Measurements from ENCODE around the gene HTR1B.

DNA sequence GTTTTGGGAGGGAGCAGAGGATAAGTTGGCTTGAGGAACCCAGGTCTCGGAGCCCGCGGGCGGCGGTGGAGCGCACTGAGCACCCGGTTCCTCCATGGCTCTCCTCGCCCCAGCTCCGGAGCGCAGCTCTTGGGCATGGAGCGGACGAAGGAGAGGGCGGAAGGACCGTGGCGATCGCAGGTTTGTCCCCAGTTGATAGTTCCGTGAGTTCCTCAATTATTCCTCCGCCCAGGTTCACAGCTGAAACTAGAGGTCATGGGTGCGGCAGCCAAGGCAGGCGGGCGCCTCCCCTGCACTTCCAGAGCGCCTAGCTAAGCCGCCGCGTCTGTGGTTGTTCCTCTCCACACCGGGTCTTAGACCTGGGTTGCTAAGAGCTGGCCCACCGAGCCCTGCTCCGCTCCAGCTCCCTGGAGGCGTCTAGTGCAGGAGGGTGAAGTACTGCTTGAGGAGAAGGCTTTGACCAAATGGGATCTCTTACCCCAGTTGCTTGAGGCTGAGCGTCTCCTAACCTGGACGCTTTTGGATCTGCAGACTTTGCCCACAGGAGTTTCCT is at the start of gene HTR1B:
- TF ChIP-seq, protein P1, sequence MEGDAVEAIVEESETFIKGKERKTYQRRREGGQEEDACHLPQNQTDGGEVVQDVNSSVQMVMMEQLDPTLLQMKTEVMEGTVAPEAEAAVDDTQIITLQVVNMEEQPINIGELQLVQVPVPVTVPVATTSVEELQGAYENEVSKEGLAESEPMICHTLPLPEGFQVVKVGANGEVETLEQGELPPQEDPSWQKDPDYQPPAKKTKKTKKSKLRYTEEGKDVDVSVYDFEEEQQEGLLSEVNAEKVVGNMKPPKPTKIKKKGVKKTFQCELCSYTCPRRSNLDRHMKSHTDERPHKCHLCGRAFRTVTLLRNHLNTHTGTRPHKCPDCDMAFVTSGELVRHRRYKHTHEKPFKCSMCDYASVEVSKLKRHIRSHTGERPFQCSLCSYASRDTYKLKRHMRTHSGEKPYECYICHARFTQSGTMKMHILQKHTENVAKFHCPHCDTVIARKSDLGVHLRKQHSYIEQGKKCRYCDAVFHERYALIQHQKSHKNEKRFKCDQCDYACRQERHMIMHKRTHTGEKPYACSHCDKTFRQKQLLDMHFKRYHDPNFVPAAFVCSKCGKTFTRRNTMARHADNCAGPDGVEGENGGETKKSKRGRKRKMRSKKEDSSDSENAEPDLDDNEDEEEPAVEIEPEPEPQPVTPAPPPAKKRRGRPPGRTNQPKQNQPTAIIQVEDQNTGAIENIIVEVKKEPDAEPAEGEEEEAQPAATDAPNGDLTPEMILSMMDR (optimal IDR thresholded peaks at IDR 0.05 in 1 of 3, IDR thresholded peaks at IDR 0.05 in 1 of 3, conservative IDR thresholded peaks at IDR 0.05 in 1 of 3; ENCODE audit: extremely low read depth in 1 of 3, insufficient read depth in 2 of 3, low read length in 3 of 3), result no peak
- no peak for TF ChIP-seq EZH2 (IDR thresholded peaks at IDR 0.05; ENCODE audit: low read length)
